Nucleus accumbens (tissue), 56 donors: Measurements from ENCODE around the gene CEBPE.

Experiments
- DNase-seq, 56 donors: peaks; one replicate each; lab custom pipeline; 2025; lab: John Stamatoyannopoulos, UW

Gene CEBPE

DNA sequence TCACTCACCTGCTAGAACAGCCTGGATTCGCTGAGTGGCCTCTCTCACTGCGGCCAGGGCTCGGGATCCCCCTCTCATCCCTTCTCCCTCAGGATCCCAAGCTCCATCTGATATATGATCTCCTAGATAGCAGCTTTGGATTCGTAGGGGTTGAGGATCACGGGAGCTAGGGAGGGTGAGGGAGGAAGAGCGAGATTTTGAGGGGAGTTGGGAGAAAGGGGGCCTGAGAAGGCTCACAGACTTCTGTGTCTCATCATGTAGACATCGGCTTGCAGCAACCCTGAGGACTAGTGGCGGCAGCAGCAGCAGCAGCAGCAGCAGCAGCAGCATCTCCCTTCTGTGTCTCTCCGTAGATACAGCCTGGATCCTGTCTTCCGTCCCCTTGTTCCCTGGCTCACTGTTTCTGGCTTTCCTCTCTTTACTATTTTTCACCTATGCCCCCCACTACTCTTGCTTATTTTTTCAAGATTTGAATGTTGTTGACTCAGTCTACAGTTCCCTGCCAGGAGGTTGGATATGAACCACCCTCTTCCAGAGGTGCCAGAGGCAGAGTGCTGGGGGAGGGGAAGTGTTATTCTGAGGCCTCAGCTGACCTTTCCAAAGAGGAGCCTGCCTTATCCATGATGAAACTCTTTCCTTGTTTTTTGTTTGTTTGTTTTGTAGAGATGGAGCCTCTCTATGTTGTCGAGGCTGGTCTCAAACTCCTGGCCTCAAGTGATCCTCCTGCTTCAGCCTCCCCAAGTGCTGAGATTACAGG, 14.3 kb downstream of the CEBPE start, which contains the start of gene CIROP:
TSS of gene CIROP (minus strand) at position 399 of the 757 bp plus-strand sequence. CDS start at position 330, 69 bp downstream.
- DNase-seq, result peak in 1 of 56 donors; percentile 9

DNA sequence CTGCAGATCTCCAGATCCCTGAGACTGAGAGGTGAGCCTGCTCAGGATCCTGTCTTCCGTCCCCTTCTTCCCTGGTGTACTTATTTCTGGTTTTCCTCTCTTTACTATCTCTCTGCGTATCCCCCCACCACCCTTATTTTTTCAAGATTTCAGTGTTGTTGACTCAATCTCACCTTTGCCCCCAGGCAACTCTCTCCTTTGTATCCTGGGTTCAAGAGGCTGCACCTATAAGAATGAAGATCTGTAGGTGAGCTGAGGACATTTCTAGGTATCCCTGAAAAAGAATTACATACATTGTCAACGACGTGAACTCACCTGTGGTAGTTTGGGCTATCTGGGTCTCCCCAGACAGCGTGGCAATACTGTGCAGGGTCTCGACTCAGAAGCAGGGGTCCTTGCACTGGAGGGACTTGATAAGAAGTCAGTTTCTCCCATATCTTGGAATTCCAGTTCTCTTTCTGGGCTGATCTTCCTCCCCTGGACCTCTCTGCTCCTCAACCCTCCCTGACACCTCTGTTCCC, 14.9 kb downstream of the CEBPE start:
- DNase-seq, result no peak

DNA sequence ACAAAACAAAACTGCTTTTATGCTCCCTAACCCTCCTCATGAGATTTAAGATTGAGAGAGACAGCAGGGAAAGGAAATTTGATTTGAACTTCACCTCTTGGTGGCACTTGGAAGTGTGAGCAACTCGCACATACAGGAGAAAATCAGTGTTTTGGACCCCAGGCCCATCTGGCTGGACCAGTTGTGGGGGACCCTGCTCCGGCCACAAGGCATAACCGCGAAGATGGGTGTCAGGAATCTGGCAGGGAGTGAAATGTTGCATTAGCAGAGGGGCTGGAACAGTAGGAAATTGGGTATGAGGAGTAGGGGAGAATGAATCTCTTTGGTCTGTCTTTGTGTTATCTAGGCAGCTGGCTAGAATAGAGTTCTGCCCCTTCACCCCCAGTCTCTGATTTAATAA, 15.5 kb downstream of the CEBPE start:
- DNase-seq, result no peak

DNA sequence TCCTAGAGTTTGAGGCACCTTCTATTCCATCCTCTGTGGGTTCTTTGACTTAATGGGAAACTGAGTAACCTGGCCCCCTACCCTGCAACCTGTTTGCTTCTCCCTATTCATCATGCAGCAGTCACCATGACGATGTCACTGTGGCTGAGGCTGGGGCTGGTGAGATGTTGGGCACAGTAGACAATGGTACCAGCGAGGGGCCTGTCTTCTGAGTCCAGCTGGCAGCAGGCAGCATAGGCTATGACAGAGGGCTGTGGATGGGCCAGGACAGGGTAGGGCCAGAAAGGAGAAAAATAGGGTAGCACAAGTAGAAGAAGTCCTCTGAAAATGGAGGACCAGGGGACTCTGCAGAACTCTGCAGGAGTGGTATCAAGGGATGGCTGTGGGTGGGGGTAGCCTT, 16.3 kb downstream of the CEBPE start:
- peak in 15 of 56 donors; percentile 6 to 51 (median 24) for DNase-seq

DNA sequence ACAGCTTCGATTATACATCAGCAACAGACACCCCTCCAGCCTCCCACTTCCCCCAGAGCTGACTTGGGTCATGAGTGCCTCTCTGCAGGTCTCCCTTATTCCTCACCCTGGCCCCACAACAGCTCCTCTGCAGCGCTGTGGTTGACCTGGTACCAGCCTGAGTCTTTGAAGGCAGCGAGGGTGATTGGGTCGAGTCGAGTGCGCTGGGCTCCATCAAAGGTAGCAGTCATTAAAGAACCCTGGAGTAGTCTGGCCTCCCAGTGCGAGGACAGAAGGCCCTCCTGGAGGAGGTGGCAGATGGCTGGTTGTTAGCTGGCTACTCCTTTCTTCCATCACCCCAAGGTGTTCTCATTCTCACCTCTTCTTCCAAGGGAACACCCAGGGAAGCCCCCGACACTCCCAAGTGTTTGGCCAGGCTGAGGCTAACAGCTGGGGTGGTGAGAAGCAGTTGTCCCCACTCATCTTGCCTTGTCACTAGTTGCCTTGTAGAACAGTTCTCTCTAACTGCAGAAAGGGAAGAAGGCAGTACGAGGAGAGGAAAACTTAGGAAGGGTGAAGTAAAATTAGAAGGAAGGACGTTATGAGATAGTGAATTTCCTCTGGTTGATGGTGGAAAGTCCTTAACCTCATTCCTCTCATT, 16.9 kb downstream of the CEBPE start:
- no peak for DNase-seq

DNA sequence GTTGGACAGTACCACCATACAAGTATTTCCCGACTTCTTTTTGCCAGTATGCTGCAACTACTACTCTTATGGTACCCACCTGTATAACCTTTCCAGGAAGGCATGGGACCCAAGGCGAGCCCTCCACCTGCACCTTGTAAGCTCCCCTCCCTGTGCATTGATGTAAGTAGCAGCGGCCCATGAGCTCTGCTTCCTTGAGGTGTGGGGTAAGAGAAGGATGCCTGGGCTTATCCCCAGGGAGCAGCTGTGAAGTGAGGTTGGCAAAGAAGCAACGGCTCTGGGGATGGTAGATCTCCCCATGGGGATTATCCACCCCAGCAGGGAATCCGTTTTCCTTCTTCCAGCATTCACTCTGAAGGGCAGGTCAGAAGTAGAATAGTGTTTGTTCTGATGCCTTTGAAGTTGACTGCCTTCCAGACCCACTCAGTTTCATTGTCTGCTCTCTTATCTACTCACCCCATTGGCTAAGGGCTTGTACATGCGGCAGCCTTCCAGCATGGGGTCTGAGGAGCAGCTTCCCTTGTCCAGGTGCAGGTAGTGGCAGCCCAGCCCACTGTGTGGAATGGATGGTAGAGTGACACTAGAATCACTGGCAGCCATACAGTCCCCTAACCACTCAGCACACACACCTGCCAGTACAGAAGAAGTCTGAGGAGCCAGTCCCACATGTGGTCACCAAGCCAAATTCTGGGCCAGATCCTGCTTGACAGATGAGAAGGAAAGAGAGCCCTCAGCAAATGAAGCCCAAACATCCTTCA, 17.7 kb downstream of the CEBPE start:
- no peak for DNase-seq

DNA sequence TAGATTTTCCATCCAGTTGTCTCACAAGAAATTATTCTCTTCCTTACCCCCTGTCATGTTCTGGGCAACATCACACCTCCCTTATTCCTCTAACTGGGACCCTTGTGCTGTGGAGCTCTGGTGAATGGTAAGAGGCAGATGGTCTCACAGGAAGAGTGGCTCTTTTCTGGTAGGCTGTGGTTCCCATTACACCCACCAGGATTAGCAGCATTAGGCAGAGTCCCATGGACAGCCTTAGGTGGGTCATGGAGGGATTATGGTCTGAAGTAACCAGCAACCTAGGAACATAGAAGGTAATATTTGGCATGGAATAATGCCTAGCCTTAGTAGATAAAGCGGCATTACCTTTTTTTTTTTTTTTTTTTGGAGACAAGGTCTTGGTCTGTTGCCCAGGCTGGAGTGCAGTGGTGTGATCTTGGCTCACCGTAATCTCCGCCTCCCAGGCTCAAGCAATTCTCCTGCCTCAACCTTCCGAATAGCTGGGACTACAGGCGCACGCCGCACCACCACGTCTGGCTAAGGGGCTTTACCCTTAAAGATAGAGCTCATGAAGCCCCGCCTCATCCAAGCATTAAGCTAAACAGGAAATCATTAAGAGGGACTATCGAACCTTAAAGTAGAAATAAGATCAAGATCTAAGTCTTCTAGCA, 19.7 kb downstream of the CEBPE start:
- no peak for DNase-seq

DNA sequence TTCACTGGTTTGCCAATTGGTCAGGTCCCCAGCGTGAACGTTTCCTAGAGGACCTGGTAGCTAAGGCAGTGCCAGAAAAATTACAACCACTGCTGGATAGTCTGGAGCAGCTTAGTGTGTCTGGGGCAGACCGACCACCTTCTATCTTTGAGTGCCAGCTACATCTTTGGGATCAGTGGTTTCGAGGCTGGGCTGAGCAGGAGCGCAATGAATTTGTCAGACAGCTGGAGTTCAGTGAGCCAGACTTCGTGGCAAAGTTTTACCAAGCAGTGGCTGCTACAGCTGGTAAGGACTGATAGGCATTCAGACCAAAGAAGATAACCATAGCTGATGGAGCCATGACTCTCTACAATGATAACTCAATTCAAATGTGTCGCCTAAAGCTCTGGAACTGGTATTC, 21.3 kb downstream of the CEBPE start:
- no peak for DNase-seq

DNA sequence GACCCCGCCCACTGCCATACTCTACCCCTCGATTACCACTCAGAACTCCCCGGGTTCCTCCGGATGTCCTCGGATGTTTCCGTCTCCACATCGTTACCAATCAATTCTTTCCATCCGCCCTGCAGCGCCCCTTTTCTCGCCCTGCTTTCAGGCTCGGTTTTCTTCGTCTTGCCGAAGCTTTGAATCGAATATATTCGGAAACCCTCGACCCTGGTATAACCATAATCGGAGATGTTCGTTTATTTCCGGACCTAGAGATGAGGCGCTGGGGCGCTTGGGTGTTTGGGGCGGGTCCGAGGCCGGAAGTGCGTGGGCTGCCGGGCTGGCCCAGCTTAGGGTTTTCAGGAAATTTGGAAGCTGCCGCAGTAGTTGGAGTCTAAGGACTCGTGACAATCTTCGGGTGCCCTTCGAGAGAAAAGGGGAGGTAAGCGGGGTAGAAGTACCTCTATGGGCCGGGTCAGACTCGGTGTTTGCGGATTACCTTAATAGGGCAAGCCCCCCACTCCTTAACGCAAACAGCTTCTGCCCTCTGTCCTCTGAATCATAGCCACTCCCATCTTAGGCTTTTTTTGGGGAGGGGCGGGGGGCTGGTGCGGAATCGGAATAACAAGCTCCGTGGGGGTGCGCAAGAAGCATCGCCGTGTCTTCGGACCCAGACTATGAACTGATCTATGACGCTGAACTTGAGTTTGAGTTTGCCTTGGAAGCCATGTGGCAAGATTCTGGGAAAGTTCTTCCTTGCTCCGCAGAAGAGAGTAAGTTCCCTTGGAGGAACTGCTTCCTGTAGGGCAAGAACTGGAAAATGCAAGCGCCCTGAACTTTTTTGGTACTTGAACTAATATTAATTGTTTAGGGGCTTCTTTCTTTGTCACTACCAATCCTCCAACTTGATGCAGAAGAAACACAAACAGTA, 23.6 kb downstream of the CEBPE start, which contains the start of gene C14orf119:
TSS of gene C14orf119 (plus strand) at position 310 of the 913 bp plus-strand sequence. CDS start 2,154 bp downstream, outside the sequence.
- no peak for DNase-seq

DNA sequence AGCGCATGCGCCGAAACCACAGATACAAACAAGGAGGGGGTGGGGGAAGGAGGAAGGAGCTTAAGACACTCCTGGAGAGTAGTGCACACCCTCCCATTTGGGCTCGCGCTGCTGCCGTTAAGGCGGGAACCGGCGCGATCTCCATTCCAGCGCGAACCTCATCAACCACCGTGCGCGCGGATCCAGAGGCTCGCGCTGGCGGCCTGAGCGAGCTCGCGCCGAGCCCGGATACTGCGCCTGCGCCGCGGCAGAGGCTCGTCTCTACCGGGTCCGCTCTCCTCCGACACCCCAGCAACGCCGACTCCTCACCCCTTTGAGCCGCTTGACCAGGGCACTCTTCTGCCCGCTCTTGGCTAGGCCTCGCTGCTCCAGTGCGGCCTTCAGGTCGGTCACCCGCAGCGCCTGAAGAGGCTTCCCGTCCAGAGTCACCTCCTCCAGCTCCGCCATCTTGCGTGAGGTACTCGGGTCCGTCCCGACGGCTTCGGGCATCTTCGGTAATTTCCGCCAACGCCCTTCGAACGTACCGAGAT, 24.3 kb downstream of the CEBPE start, which contains the start of gene ACIN1:
TSS of gene ACIN1 (minus strand) at position 471 of the 530 bp plus-strand sequence. CDS start at position 447, 24 bp downstream.
- DNase-seq, result no peak

DNA sequence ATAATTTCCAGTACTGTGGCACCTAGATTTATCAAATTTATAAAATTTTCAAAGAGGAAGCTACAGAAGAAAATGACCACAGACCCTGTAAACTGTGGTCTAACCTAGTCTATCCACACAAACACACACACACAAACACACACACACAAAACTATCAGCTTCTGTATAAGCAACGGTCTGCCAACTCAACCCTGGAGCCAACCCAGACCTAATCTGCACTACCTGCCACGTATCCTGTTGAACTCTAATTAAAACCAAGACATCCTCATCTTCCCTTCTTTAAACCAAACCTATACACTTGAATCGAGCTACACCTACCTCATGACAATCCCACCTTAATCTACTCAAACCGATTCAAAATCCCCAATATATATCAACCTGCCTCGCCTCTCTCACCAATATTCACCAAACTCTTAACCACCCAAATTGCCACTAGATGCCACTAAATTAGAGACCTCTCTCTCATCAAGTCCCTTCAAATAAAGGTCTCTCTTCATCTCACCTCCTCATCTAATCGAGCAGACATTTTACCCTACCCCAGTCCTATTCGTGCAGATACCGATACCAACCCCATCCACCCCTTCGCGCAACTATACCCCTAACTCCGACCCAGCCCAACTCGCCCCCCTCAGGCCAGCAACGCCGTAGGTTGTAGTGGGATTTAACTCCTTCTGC, 24.9 kb downstream of the CEBPE start:
- no peak for DNase-seq

DNA sequence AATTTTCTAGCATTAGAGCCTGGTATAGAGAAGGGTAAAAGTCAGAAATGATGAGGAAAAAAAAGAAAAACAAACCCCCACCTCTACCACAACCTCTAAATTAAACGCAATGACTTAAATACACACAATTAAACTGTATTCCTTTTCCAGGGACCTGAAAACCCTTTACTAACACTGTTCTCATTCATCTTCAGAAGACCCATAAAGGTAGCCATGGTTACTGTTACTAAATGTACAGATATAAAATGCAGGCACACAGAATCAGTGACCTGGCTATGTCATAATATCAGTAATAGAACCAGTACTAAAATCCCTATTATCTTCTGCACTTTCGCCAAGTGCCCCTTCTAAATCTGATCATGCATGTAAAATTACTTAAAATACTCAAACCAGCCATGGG, 25.5 kb downstream of the CEBPE start:
- no peak for DNase-seq

DNA sequence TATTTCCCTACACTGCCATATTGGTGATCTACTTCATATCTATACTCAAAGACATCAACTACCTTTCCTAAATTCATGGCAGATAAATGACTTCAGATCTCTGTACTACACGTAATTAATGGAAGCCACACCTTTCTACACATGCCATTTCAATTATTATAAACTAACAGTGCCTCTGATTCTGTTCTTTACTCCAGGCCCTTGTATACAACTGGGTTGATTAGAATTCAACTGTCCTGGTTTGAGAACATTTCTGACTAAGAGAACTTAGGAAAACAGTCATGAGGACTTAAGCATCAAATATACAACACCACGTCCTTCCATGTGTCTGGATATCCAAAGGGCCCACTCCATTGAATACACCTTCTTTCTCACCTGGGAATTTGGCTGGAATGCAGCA, 26.0 kb downstream of the CEBPE start:
- DNase-seq, result no peak

DNA sequence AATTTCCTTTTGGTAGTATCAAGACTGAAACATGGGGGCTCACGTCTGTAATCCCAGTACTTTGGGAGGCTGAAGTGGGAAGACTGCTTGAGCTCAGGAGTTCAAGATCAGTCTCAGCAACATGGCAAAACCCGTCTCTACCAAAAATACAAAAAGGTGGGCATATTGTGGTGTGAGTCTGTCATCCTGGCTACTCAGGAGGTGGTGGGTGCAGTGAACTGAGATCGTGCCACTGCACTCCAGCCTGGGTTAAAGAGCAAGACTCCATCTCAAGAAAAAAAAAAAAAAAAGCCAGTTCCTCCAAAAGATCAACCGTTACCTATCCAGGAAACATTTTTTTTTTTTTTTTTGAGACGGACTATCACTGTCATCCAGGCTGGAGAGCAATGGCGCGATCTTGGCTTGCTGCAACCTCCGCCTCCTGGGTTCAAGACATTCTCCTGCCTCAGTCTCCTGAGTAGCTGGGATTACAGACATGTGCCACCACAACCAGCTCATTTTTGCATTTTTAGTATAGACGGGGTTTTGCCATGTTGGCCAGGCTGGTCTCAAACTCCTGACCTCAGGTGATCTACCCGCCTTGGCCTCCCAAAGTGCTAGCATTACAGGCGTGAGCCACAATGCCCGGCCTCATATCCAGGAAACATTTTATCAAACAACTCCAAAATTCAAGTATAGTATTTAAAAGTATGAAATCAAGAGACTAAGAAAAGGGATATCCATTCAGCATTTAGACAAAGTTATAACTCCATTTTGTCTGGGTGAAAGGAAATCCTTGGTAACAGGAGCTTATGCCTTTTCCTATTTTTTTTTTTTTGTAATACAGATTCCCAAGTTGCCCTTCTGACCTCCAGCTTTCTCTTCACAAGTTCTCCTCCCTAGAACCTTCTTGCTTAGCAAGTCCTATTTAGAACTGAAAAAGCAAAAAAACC, 27.5 kb downstream of the CEBPE start:
- no peak for DNase-seq

DNA sequence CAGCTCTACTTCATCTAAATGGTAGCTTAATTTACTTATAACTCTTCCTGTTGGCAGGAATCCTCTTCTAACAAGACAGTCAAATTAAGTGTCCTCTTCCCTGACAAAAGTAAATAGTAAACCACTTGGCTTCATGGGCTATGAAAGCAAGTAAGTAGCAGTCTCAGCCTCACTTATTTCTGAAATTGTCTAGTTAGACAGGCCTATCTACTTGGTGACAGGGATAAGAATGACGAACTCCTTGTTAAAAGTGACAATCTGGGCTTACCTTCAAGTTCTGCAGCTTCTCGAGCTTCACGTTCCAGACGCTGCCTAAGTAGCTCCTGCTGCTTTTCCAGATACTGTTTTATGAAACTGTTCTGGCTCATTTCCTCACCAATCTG, 28.8 kb downstream of the CEBPE start:
- no peak for DNase-seq

DNA sequence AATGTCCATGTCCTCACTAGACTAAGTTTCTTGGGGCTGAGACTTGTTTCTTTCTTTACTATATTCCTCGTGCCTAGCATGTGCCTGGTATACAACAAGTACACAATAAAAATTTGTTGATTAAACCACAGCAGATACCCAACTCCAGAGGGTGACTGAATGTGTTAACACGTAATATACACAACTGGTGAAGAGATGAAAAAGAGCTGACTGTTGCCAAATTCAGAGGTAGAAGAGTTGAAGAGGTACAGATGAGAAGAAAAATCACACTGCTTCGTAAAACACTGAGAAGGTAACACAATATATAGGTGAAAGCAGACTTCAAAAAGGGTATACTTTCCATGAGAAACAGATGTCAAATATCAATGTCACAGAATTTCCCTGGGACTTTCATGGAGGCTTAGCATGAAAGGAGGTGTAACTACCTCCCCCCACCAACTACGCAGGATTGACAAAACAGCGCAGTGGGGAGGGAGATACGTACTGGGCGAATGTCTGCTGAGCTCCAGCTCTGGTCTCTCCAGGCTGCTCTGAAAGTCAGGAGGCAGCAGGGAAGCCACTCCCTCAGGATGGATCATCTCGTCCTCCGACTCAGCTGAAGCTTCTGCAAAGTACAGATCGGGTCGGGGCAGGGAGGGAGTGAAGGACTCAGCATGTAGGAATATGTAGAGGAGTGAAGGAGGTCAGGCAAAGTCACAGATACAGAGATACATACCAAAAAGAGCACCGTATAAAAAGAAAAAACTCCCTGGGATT, 29.4 kb downstream of the CEBPE start:
- DNase-seq, result no peak

DNA sequence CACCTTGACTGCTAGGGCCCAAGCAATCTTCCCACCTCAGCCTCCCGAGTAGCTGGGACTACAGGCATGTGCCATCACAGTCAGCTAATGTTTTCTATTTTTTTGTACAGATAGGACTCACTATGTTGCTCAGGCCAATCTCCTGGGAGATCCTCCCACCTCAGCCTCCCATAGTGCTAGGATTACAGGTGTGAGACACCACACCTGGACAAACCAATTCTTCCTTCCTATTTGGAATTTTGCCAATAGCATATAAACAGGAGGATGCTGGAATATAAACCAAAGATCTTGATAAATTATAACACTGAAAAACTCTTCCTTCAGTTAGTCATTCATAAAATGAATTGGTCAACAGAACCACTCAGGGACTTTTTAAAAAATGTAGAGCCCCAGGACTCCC, 32.5 kb downstream of the CEBPE start:
- DNase-seq, result no peak
